Muscle of arm (tissue), 12 donors: Measurements from ENCODE around the gene NAP1L4. TPM values are rescaled to one million over a fixed set of nuclear protein-coding genes. Genes with fewer than 3 reads are reported as not detected.
"Not testable (repeated sequence)": the region's sequence is repeated elsewhere in the genome, so short reads cannot be mapped to it uniquely, and the experiment has no call there.

Source experiments
- DNase-seq: peaks from one replicate; pipeline ENCODE4 v3.0.0-alpha.2; 2013
- polyA plus RNA-seq, 12 donors: library from polyadenylated mRNA; unstranded; fragments of 120-200 nt; gene quantifications; one replicate each; pipeline ENCODE4 v1.2.1, GENCODE V29; 2013; ENCODE audit not compliant: insufficient read length in 12 of 12

The NAP1L4 gene
- polyA plus RNA-seq, 12 donors, result 102 to 170 (median 128) TPM; not detected in 1

DNA sequence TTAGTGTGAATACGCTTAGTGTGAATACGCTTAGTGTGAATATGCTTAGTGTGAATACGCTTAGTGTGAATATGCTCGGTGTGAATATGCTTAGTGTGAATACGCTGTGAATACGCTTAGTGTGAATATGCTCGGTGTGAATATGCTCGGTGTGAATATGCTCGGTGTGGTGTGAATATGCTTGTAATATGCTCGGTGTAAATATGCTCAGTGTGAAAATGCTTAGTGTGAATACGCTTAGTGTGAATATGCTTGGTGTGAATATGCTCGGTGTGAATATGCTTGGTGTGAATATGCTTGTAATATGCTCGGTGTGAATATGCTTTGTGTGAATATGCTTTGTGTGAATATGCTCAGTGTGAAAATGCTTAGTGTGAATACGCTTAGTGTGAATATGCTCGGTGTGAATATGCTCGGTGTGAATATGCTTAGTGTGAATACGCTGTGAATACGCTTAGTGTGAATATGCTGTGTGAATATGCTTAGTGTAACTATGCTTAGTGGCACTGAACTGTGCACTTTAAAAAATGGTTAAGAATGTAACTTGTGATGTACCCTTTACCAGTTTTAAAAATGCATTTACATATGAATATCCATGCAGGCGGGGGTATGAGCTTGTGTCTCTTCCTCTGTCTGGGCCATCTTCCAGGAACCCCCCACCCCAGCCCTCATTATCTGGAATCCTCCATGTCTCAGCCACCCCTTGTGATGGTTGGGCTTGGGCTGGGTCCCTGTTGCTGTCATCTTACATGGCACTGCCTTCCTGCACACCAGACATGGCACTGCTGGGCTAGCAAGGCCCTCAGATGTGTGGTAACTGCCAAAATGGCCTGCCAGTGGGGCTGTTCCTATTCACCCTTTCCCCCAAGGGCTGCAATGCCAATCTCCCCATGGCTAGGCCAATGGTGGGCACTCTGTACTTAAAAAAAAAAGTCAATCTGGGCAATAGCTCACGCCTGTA is 53.4 kb downstream of the NAP1L4 start:
- DNase-seq, result not testable (repeated sequence)

DNA sequence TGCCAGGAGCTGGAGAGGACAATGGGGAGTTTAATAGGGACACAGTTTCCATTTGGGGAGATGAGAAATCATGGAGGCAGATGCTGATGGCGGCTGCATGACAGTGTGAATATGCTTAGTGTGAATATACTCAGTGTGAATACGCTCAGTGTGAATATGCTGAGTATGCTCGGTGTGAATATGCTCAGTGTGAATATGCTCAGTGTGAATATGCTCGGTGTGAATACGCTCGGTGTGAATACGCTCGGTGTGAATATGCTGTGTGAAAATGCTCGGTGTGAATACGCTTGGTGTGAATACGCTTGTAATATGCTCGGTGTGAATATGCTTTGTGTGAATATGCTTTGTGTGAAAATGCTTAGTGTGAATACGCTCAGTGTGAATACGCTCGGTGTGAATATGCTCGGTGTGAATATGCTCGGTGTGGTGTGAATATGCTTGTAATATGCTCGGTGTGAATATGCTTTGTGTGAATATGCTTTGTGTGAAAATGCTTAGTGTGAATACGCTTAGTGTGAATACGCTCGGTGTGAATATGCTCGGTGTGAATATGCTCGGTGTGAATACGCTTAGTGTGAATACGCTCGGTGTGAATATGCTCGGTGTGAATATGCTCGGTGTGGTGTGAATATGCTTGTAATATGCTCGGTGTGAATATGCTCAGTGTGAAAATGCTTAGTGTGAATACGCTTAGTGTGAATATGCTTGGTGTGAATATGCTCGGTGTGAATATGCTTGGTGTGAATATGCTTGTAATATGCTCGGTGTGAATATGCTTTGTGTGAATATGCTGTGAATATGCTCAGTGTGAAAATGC is 54.3 kb downstream of the NAP1L4 start:
- not testable (repeated sequence) for DNase-seq

DNA sequence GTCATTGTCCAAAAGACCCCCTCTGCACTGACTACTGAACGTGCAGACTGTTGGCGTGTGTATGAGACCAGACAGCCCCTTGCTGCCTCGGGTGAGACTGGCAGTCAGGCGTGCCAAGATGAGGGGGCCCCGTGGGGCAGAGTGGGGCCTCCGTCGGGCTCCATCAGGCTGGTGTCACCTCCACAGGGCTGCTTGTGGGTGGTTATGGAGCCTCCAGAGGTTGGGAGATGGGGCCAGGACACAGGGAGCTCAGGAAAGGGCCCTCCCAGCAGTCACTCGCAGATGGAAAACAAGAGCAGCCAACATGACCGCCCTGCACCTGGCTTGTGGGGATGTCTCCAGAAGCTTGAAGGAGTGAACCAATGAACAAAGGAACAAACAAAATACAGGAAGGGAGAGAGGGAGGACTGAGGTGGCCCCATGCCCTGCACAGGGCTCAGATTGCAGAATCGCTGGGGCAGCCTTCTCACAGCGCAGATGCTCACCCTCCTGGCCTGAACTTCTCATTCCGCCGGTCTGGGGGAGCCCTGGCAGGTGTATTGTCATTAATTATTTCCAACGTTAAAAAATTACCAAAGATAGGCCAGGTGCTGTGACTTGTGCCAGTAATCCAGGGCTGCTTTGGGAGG is 57.4 kb downstream of the NAP1L4 start:
- no peak for DNase-seq

DNA sequence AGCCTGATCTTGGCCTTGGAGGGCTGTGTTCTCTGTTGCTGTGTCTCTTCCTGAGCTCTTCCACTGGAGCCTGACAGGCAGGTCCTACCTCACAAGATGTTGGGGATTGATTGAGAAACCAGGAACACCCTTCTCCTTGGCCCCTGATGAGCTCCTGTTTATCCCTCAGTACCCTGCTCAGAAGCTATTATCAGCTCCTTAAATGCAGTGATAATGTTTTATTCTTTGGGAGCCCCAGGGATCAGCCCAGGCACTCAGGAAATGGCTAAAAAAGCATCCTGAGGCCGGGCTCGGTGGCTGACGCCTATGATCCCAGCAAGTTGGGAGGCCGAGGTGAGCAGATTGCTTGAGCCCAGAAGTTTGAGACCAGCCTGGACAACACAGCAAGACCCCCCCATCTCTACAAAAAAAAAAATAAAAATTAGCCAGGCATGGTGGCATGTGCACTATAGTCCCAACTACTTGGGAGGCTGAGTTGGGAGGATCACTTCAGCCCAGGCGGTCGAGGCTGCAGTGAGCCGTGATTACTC is 58.0 kb downstream of the NAP1L4 start:
- DNase-seq, result no peak

DNA sequence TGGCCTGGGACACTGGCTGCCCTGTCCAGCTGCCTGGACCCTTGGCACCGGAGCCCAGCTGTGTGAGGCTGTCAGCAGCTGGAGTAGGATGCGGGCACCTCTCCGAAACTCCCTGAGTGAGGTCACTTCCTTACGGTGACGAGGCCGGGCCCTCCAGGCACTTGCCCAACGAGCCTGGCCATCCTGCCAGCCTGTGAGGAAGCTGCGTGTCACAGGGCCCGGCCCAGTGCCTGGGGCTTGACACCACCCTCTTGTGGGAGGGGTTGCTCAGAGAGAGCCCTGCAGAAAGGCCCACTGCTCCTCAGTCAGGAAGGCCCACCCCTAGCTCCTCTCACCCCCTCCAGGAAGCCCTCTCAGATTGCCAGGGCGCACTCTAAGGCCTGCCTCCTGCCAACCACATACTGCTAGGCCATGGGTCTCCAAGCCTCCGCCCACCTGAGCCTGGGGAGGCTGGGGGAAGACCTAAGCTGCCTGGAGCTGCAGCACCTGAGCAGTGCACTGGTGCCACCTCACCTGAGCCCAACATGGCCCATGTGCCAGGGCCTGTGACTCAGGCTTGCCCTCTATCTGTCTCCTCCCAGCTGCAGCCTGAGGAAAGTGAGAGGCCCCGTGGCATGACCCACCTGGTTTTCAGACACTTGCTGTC is 58.6 kb downstream of the NAP1L4 start:
- DNase-seq, result no peak

DNA sequence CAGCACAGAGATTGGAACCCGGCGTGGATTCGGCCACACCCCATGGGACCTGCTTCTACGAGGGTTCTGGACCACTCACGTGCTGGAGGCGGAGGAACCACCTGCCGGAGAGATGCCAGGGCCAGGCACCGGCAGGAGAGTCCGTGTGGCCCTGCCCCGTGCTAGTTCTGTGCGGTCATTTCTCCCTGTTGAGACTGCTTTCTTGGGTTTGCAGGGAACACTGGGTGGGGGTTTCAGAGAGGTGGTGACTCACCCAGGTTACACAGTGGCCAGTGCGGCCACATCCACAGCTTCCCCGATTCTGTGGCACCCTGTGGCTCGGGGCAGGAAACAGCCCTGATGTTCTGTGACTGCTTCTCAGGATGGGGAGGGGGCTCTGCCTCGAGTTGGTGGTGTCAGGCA is 59.3 kb downstream of the NAP1L4 start:
- no peak for DNase-seq

DNA sequence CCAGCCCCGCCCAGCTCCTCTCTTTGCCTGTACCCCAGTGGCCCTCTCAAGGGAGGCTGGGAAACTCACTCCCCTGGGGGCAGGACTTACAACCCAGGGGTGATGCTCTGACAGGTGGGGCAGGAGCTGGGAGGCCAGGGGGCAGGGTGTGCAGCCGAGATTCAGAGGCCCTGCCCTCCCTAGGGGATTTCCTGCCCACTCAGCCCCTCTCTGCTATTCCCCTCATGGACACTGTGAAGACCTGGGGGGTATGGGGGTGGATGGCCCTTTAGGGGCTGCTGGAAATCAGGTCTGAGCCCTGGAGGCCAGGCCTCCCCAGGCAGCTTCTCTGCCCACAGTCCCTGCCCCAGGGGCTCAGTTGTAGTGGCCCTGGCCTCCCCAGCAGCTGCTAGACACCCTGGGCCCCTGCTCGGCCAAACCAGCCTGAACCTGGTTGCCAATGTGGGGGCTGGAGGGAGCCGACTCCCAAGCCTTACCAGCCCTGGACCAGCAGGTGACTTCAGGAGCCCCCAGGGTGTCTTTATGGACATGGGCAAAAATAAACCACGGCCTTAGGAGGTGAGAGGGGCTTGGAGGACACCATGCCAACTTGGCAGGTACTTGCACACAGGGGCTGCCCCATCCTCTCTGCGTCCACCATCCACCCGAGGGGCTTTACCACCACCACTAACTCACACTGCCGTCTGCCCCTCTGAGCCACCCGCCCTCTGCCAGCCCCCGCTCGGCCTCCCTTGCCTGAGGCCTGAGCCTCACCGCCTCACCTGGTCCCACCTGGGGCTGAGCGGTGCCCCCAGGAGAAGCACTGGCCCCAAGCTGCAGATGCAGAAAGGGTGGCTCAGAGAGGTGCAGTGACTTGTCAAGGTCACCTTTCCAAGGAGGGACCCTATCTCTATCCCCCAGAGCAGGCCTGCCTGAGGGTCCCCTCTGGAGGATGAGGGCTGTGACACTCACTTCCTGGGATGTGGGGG is 60.1 kb downstream of the NAP1L4 start:
- DNase-seq, result no peak

DNA sequence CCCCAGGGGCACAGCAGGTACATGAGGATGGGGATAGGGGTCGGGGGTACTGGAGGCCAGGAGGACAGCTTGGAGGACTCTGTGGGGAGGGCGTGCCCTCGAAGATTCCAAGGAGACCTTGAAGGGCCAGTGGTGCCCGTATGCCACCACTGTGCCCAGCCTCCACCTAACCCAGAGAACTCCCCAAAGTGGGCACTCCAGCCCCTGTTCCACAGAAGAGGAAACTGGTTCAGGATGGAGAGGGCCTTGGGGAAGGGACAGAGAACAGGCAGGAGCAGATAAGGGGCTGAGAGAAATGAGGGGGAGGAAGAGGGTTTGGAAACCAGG is 60.7 kb downstream of the NAP1L4 start:
- no peak for DNase-seq

DNA sequence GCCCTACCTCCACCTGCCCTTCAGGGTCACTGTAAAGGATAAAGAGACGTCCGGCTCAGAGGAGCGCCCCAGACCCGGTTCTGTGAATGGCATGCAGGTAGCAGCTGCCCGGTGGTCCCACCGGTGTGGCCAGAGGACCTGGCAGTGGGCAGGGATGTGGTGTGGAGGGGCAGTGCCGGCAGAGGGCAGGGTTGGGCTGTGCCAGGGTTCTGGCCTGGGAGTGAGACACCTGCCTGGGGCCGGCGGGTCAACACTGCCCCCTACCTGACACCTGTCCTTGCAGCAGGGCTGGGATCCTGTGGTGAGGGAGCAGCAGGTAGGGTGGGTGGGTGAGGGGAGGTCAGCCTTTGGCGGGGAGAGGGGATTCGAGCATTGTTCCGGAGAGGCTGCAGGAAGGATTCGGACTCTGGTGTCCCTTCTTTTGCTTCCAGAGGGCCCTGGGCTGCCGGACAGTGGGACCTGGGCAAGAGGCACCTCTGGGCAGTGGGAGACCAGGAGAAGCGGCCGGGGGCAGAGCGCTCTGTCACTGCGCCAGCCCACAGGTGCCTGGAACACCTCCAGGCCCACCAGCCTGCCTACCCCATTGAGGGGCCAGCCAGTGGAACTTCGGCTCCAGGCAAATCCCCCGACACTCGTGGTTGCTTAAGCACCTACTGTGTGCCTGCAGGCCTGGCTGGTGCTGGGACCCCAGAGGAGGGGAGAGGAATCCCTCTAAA is 61.3 kb downstream of the NAP1L4 start:
- no peak for DNase-seq

DNA sequence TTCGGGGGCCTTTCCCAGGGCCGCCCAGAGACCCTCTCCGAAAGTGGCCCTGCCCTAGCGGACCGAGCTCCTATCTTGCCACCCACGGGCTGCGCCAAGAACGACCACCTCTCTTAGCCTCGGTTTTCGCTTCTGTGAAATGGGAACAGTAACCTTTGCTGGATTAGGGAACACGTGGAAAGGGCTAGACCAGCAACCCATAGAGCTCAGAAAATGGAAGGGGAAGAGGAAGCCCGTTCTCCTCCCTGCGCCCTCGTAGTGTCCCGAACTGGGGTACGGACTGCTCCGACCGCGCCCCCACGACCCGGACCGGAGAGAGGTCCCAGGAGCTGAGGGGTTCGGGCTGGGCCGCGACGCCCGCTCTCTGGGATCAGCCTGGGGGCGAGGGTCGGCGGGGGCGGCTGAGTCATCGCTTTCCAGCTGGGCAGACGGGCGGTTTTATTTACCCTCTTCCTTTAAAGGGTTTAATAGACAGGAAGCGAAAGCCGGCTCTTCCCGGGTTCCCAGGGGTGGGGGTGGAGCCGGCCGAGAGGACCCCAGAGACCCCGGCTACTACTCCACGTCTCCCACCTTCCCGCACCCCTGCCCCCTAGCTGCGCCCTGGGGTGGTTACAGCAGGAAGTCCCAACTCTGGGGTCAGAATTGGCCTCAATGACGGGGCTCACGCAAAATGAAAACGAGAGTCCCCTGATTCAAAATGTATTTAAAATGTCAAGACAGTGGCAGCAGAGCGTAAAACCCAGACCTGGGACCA is 62.0 kb downstream of the NAP1L4 start:
- DNase-seq, result no peak

DNA sequence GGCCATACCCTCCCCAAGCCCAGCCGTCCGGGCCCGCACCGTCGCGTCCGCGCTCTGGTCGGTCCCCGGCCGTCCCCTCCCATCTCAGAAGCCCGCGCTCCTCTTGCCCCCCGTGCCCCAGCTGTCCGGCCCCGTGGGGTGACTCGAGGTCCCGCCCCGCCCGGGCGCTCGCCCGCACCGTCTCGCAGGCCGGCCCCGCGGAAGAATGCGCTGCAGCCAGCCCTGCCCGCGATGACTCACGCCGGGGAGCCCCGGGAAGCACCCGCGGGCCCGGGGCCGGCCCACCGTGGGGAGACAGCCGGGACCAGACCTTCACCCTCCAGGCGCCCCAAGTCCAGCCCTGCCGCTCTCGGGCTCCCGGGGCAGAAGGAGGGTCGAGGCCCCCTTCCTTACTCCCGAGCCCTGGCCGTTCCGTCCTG is 62.6 kb downstream of the NAP1L4 start:
- DNase-seq, result no peak

DNA sequence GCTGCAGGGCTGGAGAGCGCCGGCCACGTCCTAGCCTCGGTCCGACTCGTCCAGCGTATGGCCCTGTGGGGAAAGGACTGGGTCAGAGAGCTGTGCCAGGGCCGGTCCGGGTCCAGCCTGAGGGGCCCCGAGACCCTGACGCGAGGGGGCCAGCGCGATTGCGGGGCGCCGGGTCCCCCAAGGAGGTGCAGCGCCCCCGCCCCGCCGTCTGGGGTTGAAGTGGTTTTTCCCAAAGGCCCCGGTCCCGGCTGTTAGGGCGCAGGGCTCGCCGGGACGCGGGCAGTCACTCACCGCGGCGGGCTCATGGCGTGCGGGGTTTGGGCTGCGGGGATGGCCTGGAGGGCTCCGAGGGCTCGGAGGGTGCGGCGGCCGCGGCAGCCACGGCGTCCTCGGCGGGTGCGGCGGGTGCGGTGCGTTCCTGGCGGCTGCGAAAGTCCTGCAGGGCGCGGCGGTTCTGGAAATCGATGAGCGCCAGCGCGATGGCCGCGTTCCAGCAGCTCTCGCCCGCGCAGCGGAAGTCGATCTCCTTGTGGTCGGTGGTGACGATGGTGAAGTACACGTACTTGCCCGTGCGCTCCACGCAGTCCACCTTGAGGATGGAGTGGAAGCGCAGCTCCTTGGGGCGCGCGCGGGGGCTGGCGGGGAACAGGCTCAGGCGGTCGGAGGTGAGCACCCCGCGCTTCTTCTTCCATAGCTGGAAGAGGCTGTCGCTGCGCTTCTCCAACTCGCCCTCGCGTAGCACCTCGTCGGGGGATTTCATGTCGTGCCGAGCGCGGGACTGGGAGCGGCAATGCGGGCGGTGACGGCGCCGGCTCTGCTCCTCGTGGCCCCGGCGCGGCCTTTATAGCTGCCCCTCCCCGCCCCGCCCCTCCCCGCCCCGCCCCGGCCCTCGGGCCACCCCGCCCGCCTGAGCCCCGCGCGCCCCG is 63.3 kb downstream of the NAP1L4 start, which contains the start of gene PHLDA2:
Gene PHLDA2, minus strand, starts transcription at position 816 of the 926 bp plus-strand sequence. Its CDS starts 56 bp downstream, at position 760.
- DNase-seq, result no peak

DNA sequence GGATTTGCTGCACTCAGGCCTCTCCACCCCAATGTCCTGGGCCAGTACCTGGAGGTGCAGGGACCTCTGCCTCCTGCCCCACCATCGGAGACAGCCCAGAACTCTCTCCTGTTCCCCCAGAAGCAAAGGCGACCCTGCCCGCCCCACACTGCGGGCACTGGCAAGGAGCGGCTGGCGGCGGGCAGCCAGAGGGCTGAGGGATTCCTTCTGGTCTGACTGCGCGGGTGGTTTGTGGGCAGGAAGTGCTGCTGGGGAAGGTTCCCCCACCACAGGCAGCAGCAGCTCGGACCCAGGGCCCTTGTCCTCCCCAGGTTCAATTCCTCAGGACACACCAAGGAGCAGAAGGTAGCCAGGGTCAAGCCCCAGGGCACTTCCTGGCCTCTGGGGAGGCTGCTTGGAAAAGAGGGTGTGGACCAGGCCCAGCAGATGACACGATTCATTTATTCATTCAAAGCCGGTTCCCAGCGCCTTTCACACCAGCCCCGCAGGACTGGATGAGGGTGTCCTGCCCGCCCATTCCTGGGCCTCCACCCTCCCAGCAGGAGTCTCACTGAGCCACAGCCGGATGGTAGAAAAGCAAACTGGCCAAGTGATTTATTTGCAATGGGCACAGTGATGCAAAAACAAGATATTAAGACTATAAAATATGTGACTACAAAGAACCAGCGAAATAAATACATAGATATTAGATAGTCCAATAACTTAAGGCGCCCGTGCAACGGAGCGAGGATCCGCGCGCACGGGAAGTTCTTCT is 64.1 kb downstream of the NAP1L4 start:
- DNase-seq, result no peak

DNA sequence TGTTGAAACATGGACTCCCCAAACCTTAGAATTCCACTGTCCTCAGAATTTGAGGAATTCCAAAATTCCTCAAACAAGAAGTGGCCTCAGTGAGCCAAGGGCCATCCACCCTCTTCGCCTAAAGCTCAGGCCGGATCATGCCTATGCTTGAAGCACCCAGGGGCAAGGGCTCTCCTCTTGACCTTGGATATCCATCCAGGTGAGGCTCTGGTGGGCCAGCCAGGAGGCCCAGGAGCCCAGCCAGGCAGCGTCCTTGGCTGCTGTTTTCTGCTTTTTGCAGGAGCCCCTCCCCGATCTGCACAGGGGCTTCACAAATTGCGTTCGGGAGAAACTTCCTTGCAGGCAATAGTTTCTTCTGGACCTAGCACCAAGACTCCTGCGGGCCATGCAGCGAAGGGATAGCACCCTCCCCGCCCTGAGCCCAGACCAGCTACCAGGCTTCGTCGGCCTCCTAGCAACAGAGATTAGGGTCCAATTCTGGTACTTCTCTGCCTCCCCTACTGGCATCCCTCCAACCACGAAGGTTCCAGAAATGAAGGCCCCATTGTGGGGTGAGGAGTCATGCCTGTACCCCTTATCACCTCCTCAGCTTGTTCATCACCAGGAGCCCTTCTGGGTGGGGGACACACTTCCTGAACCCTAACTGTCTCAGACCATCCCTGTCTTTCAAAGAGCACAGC is 64.9 kb downstream of the NAP1L4 start:
- no peak for DNase-seq

DNA sequence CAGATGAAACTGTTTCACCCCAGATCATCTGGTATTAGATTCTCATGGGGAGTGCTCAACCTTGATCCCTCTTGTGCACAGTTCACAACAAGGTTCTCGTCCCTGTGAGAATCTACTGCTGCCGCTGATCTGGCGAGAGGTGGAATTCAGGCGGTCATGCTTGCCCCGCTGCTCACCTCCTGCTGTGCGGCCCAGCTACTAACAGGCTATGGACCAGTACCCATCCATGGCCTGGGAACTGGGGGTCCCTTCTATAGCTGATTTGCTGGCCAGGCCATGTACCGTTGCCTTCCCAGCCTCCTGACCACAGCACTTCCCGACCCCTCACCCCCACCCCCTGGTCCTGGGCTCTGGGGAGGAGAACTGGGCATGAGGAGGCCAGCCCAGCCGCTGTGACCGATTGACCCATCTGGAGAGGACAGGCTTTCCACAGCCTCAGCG is 65.5 kb downstream of the NAP1L4 start:
- DNase-seq, result no peak
